Activated naive CD4-positive, alpha-beta T cell treated with anti-CD3 and anti-CD28 coated beads, Interleukin-2, amount 10 ng/mL, durations not matched to agents 7 days and 5 days (primary cell): Measurements from ENCODE around the gene HAUS7.

Experiments
- CTCF ChIA-PET: fragments of 350-600 bp; sonication (Branson Sonifier 250); formaldehyde crosslinking; loops from one replicate; lab custom pipeline; 2021; ENCODE audit warnings: antibody characterized with exemption; lab: Charles Lee
- DNase-seq: peaks from one replicate; pipeline ENCODE4 v3.0.0-alpha.2; 2020
- H3K27ac Mint-ChIP-seq: one replicate; pipeline ENCODE4 v1.8.0; 2021; ENCODE audit warnings: mild to moderate bottlenecking, moderate library complexity, mixed read lengths
- H3K27me3 Mint-ChIP-seq: one replicate; pipeline ENCODE4 v1.8.0; 2021; ENCODE audit warnings: mild to moderate bottlenecking, mixed read lengths
- H3K36me3 Mint-ChIP-seq: one replicate; pipeline ENCODE4 v1.8.0; 2021; ENCODE audit warnings: mixed read lengths
- H3K4me1 Mint-ChIP-seq: one replicate; pipeline ENCODE4 v1.8.0; 2021; ENCODE audit warnings: mixed read lengths
- H3K4me3 Mint-ChIP-seq: one replicate; pipeline ENCODE4 v1.8.0; 2021; ENCODE audit warnings: mild to moderate bottlenecking, moderate library complexity, mixed read lengths
- H3K9me3 Mint-ChIP-seq: one replicate; pipeline ENCODE4 v1.8.0; 2021; ENCODE audit warnings: mixed read lengths

Gene HAUS7

DNA sequence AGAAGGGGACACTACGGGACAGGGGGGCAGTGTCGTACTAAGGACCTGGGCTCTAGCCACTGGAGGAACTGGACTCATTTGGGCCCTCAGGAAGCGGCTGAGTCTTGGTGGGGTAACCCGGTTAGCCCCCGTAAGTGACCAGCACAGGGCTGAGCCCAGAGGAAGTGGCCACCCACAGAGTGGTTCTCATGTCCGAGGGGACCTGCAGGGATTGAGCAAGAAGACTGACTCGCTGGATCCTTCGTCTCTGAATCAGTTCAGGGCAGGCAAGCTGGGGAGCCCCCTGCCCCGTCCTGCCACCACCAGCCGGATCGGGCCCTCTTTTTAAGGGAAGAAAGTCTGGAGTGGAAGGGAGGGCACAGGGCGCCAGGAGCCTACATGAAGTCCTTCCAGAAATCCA is 23.7 kb upstream of the HAUS7 start:
- Mint-ChIP-seq H3K4me3 (no peak overlapping the region), H3K27ac (no peak overlapping the region), H3K4me1 (no peaks in the 10 kb centered on the region), H3K27me3 (peaks cover 23% of the 10 kb centered on the region), H3K36me3 (no peaks in the 10 kb centered on the region), H3K9me3 (no peaks in the 10 kb centered on the region)
- no peak for DNase-seq
- CTCF ChIA-PET = interaction anchor here (1.4 kb wide), 1 partner anchor 33 kb away, joined by 3 read pairs; no protein-coding TSS in a partner anchor

- H3K27me3 Mint-ChIP-seq = peaks cover 23% of the 10 kb centered on the region
- no peak overlapping the region for H3K27ac Mint-ChIP-seq
- no peaks in the 10 kb centered on the region for H3K9me3 Mint-ChIP-seq
- H3K36me3 Mint-ChIP-seq = no peaks in the 10 kb centered on the region
- H3K4me1 Mint-ChIP-seq = no peaks in the 10 kb centered on the region
- CTCF ChIA-PET = interaction anchor here (1.4 kb wide), 1 partner anchor 32 kb away, joined by 3 read pairs; no protein-coding TSS in a partner anchor
- no peak for DNase-seq
- no peak overlapping the region for H3K4me3 Mint-ChIP-seq
These were observed 22.7 kb upstream of the HAUS7 start for GRCh38 chrX:153493085-153493484.

GRCh38 chrX:153492543-153492942 is 22.2 kb upstream of the HAUS7 start:
- no peaks in the 10 kb centered on the region for H3K36me3 Mint-ChIP-seq
- CTCF ChIA-PET = no interaction called here

DNA sequence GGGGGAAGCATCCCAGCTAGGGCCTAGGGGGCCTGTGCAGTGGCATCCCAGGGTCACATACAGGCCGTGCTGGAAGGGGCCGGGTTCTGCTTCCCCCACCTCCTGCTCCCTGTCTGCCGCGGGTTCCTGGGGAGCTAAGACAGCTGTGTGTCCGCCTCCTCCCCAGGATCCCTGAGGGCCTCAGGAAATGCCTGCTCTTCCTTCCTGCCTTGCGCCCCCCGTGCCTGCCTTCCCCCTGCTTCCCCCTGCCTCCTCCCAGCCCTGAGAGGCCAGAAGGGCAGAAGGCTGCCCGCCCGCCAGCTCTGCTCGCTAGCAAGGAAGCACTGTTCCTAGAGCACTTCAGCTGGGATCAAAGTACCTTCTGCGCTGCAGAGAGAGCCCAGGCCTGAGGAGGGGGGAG is 21.5 kb upstream of the HAUS7 start:
- Mint-ChIP-seq H3K4me3 (no peak overlapping the region), H3K36me3 (no peaks in the 10 kb centered on the region), H3K4me1 (no peaks in the 10 kb centered on the region), H3K27ac (no peak overlapping the region), H3K27me3 (peaks cover 23% of the 10 kb centered on the region), H3K9me3 (no peaks in the 10 kb centered on the region)
- DNase-seq = no peak
- CTCF ChIA-PET = no interaction called here

More at GRCh38 chrX:153492543-153492942, 22.2 kb upstream of the HAUS7 start:
- peaks cover 23% of the 10 kb centered on the region for H3K27me3 Mint-ChIP-seq
- no peaks in the 10 kb centered on the region for H3K4me1 Mint-ChIP-seq
- H3K9me3 Mint-ChIP-seq = no peaks in the 10 kb centered on the region
- no peak overlapping the region for H3K4me3 Mint-ChIP-seq
- DNase-seq = no peak
- H3K27ac Mint-ChIP-seq = no peak overlapping the region

DNA sequence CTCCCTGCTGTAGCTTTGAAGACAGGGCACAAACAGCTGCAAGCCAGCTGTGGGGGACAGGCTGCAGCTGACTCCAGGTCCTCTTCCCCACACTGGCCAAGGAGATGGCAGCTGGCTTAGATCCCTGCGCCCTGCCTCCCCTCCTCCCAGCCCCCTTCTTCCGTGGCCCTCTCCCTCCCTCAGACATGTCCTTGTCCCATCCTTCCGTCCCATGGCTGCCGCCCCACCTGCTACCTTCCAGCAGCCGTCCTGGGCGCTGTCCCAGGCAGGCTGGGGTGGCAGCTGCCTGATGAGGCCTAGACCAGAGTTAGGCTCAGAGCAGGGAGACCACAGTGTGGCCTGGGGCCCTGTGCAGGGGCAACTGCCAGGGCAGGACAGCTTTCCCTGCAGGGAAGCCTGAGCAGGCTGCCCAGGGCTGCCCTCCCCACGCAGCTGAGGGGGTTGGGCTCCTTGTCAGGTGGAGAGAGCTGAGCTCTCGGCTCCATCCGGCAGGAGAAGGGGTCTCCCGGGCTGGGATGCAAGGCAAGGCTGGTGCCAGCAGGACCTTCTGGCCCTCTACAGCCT is 21.1 kb upstream of the HAUS7 start:
- no peaks in the 10 kb centered on the region for H3K36me3 Mint-ChIP-seq
- H3K27me3 Mint-ChIP-seq = peaks cover 23% of the 10 kb centered on the region
- H3K4me1 Mint-ChIP-seq = no peaks in the 10 kb centered on the region
- H3K27ac Mint-ChIP-seq = no peak overlapping the region
- no peak overlapping the region for H3K4me3 Mint-ChIP-seq
- CTCF ChIA-PET = interaction anchor here (1.0 to 1.1 kb wide), 2 partner anchors 16 to 21 kb away, joined by 3 to 4 read pairs; partner anchors contain the start of gene HAUS7
- DNase-seq = no peak
- H3K9me3 Mint-ChIP-seq = no peaks in the 10 kb centered on the region

DNA sequence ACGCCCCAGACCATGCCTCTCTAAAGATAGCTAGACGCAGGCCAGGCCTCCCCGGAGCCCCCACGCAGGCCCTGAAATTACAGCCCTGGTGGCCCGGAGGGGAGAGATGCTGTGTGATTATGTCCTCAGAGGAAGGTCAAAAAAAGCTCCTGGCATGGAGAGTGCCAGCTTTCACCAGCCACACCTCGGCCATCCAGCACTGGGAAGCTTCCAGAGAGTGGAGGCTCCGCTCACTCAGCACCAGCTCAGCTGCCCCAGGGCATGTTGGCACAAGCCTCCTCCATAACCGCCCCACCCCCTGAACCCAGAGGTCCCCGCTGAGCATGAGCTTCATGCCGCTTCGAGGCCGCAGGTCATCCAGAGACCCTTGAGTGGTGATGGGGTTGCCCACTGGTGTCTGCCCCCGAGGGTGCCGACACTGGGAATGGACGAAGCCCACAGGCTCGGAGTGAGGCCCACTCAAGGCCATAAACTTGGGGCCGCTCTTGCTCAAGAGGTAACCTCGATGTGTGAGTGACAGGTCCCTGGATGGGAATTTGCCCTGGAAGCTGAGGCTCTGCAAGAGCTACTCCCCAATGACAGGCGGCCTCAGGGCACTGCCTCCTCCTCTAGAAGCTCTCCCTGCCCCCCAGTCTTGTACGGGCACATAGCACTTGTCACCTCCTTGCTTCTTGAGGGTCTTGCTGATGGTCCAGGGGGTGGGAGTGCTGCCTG is 20.0 kb upstream of the HAUS7 start:
- Mint-ChIP-seq H3K4me3 (no peak overlapping the region), H3K4me1 (no peaks in the 10 kb centered on the region), H3K27me3 (peaks cover 16% of the 10 kb centered on the region), H3K27ac (no peak overlapping the region), H3K9me3 (no peaks in the 10 kb centered on the region), H3K36me3 (no peaks in the 10 kb centered on the region)
- DNase-seq = no peak
- CTCF ChIA-PET = interaction anchor here (1.0 to 1.1 kb wide), 2 partner anchors 17 to 20 kb away, joined by 3 to 4 read pairs; partner anchors contain the start of gene HAUS7

GRCh38 chrX:153488231-153488914 is 18.0 kb upstream of the HAUS7 start:
- Mint-ChIP-seq H3K4me3 (no peak overlapping the region), H3K9me3 (no peaks in the 10 kb centered on the region), H3K36me3 (no peaks in the 10 kb centered on the region), H3K27ac (no peak overlapping the region), H3K27me3 (no peaks in the 10 kb centered on the region), H3K4me1 (no peaks in the 10 kb centered on the region)
- DNase-seq = no peak
- CTCF ChIA-PET = no interaction called here

DNA sequence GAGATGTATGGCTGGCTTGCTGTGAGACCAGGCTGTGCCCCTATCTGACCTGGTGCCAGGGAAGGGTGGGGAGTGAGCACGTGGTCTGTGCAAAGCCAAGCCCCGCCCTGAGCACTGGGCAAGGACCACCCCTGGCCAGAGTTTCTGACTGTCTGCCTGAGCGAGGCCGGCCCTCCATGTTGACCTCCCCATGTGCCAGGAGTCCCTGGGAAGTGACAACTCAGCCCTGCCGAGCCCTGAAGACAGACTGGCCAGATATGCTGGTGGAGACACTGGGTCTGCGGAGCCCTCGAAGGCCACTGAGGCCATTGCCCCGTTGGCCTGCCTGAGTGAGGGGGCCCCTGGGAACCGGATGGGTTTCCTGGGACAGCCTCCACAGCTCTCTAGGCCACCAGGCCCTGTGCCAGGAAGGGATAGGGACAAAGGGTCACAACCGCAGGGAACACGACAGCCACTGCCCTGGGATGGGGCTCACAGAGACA is 17.3 kb upstream of the HAUS7 start:
- no peaks in the 10 kb centered on the region for H3K9me3 Mint-ChIP-seq
- no peak overlapping the region for H3K27ac Mint-ChIP-seq
- H3K4me1 Mint-ChIP-seq = no peaks in the 10 kb centered on the region
- H3K36me3 Mint-ChIP-seq = no peaks in the 10 kb centered on the region
- H3K4me3 Mint-ChIP-seq = no peak overlapping the region
- H3K27me3 Mint-ChIP-seq = no peaks in the 10 kb centered on the region
- DNase-seq = no peak
- CTCF ChIA-PET = no interaction called here

- DNase-seq = no peak
- no peaks in the 10 kb centered on the region for H3K27me3 Mint-ChIP-seq
- H3K36me3 Mint-ChIP-seq = no peaks in the 10 kb centered on the region
- no peak overlapping the region for H3K27ac Mint-ChIP-seq
- H3K9me3 Mint-ChIP-seq = no peaks in the 10 kb centered on the region
- H3K4me1 Mint-ChIP-seq = no peaks in the 10 kb centered on the region
- H3K4me3 Mint-ChIP-seq = no peak overlapping the region
- CTCF ChIA-PET = no interaction called here
These were observed 15.8 kb upstream of the HAUS7 start for GRCh38 chrX:153486171-153486570.

GRCh38 chrX:153485396-153486080 is 15.2 kb upstream of the HAUS7 start:
- Mint-ChIP-seq H3K36me3 (no peaks in the 10 kb centered on the region), H3K27me3 (no peaks in the 10 kb centered on the region), H3K4me3 (no peak overlapping the region), H3K9me3 (no peaks in the 10 kb centered on the region), H3K27ac (no peak overlapping the region), H3K4me1 (no peaks in the 10 kb centered on the region)
- DNase-seq = no peak
- CTCF ChIA-PET = interaction anchor here (0.9 kb wide), 1 partner anchor 53 kb away, joined by 3 read pairs; no protein-coding TSS in a partner anchor

- Mint-ChIP-seq H3K27ac (no peak overlapping the region), H3K9me3 (no peaks in the 10 kb centered on the region), H3K4me1 (no peaks in the 10 kb centered on the region), H3K27me3 (peaks cover 6% of the 10 kb centered on the region), H3K36me3 (no peaks in the 10 kb centered on the region), H3K4me3 (no peak overlapping the region)
- no peak for DNase-seq
- CTCF ChIA-PET = no interaction called here
These were observed 12.1 kb upstream of the HAUS7 start for GRCh38 chrX:153482376-153483015.

GRCh38 chrX:153481043-153481442 is 10.7 kb upstream of the HAUS7 start:
- H3K9me3 Mint-ChIP-seq = no peaks in the 10 kb centered on the region

DNA sequence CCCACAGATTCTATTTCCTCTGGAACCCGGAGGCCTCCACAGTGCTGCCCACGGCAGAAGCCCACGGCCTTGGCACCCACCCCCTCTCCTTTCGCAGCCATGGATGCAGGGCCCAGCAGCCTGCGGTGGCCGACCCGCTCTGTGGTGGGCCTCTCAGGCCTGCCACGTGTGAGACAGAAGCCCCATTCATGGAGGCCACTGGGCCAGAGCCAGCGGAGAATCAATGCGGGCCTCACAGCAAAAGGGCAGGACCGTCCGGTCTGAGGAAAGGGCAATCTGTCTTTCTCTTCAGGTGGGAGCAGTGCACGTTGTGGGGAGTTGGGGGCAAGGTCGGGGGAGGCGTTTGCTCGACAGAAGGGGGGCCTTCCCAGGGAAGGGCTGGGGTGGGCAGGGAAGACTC is 8.4 kb upstream of the HAUS7 start:
- CTCF ChIA-PET = no interaction called here
- no peaks in the 10 kb centered on the region for H3K36me3 Mint-ChIP-seq
- H3K9me3 Mint-ChIP-seq = no peaks in the 10 kb centered on the region

More at GRCh38 chrX:153481043-153481442, 10.7 kb upstream of the HAUS7 start:
- DNase-seq = no peak
- peaks cover under 1% of the 10 kb centered on the region for H3K4me1 Mint-ChIP-seq
- no peaks in the 10 kb centered on the region for H3K36me3 Mint-ChIP-seq
- CTCF ChIA-PET = no interaction called here
- H3K27me3 Mint-ChIP-seq = peaks cover 12% of the 10 kb centered on the region
- no peak overlapping the region for H3K27ac Mint-ChIP-seq
- H3K4me3 Mint-ChIP-seq = no peak overlapping the region

More for the DNA sequence above, 8.4 kb upstream of the HAUS7 start:
- no peak for DNase-seq
- H3K4me3 Mint-ChIP-seq = no peak overlapping the region
- H3K27me3 Mint-ChIP-seq = peaks cover 28% of the 10 kb centered on the region
- peaks cover 11% of the 10 kb centered on the region for H3K4me1 Mint-ChIP-seq
- no peak overlapping the region for H3K27ac Mint-ChIP-seq
